SK-N-SH treated with all-trans-retinoic acid at 6 μM for 48 hours (cell line): Measurements from ENCODE around the gene APOL4.

ENCODE experiments used
- ATAC-seq: fragments of 200-7000 bp; cut with Tn5 transposase; 3 replicates; pipeline ENCODE4 v1.9.1; 2020; ENCODE audit warnings: mild to moderate bottlenecking, moderate library complexity
- BACH2 ChIP-seq: fragments of 250-450 bp; sonication (Bioruptor Pico); IDR thresholded peaks from 2 replicates; pipeline ENCODE4 v1.9.0; 2021; ENCODE audit warnings: mild to moderate bottlenecking, borderline replicate concordance
- CSDC2 ChIP-seq: fragments of 250-450 bp; sonication (Bioruptor Pico); IDR thresholded peaks from 2 replicates; pipeline ENCODE4 v1.5.0; 2020; ENCODE audit warnings: mild to moderate bottlenecking, moderate library complexity
- ESRRG ChIP-seq: fragments of 250-450 bp; sonication (Bioruptor Pico); IDR thresholded peaks from 2 replicates; pipeline ENCODE4 v1.6.1; 2021; ENCODE audit warnings: mild to moderate bottlenecking
- GLIS3 ChIP-seq: fragments of 250-450 bp; sonication (Bioruptor Pico); IDR thresholded peaks from 2 replicates; pipeline ENCODE4 v1.5.0; 2020; ENCODE audit warnings: mild to moderate bottlenecking, moderate library complexity
- ISL1 ChIP-seq: fragments of 250-450 bp; sonication (Bioruptor Pico); IDR thresholded peaks from 2 replicates; pipeline ENCODE4 v2.1.2; 2022; ENCODE audit warnings: mild to moderate bottlenecking, moderate library complexity
- OSR1 ChIP-seq: fragments of 250-450 bp; sonication (Bioruptor Pico); IDR thresholded peaks from 2 replicates; pipeline ENCODE4 v1.8.0; 2022; ENCODE audit warnings: moderate library complexity, mild to moderate bottlenecking, inconsistent platforms
- POU6F1 ChIP-seq: fragments of 250-450 bp; sonication (Bioruptor Pico); IDR thresholded peaks from 2 replicates; pipeline ENCODE4 v1.8.0; 2021; ENCODE audit warnings: low read depth, mild to moderate bottlenecking, moderate library complexity, borderline replicate concordance
- PPARA ChIP-seq: fragments of 250-450 bp; sonication (Bioruptor Pico); IDR thresholded peaks from 2 replicates; pipeline ENCODE4 v1.5.0; 2020; ENCODE audit warnings: mild to moderate bottlenecking, borderline replicate concordance
- RARB ChIP-seq: fragments of 250-450 bp; sonication (Bioruptor Pico); IDR thresholded peaks from 2 replicates; pipeline ENCODE4 v1.8.0; 2021; ENCODE audit warnings: mild to moderate bottlenecking, moderate library complexity
- SNAI2 ChIP-seq: fragments of 250-450 bp; sonication (Bioruptor Pico); IDR thresholded peaks from 2 replicates; pipeline ENCODE4 v1.5.0; 2020; ENCODE audit warnings: mild to moderate bottlenecking, moderate library complexity
- TCF4 ChIP-seq: fragments of 250-450 bp; sonication (Bioruptor Pico); IDR thresholded peaks from 2 replicates; pipeline ENCODE4 v1.8.0; 2021; ENCODE audit warnings: mild to moderate bottlenecking, moderate library complexity, borderline replicate concordance
- TOX ChIP-seq: fragments of 250-450 bp; sonication (Bioruptor Pico); IDR thresholded peaks from 2 replicates; pipeline ENCODE4 v1.8.0; 2021; ENCODE audit warnings: mild to moderate bottlenecking, moderate library complexity, borderline replicate concordance
- ZFP3 ChIP-seq: fragments of 250-450 bp; sonication (Bioruptor Pico); IDR thresholded peaks from 2 replicates; pipeline ENCODE4 v1.5.0; 2020; ENCODE audit warnings: mild to moderate bottlenecking, moderate library complexity
- ZNF565 ChIP-seq: fragments of 450-650 bp; formaldehyde crosslinking; conservative IDR thresholded peaks from 2 replicates; pipeline ENCODE4 v1.5.0; 2020; ENCODE audit warnings: low read depth, mild to moderate bottlenecking, moderate library complexity
- ZNF70 ChIP-seq: fragments of 450-650 bp; formaldehyde crosslinking; IDR thresholded peaks from 2 replicates; pipeline ENCODE4 v1.5.0; 2020; ENCODE audit warnings: mild to moderate bottlenecking, moderate library complexity
- ZNF8 ChIP-seq: fragments of 450-650 bp; formaldehyde crosslinking; IDR thresholded peaks from 2 replicates; pipeline ENCODE4 v1.5.0; 2020; ENCODE audit warnings: mild to moderate bottlenecking, moderate library complexity
- TF ChIP-seq, protein P1 (sequence below): fragments of 250-450 bp; sonication (Bioruptor Pico); IDR thresholded peaks from 2 replicates; pipeline ENCODE4 v1.5.1; 2020; ENCODE audit warnings: low read depth, mild to moderate bottlenecking, moderate library complexity
- TF ChIP-seq, protein P2 (sequence below): fragments of 250-450 bp; sonication (Bioruptor Pico); IDR thresholded peaks from 2 replicates; pipeline ENCODE4 v1.5.0; 2020; ENCODE audit warnings: mild to moderate bottlenecking, moderate library complexity
- TF ChIP-seq, protein P3 (sequence below): fragments of 250-450 bp; sonication (Bioruptor Pico); IDR thresholded peaks from 2 replicates; pipeline ENCODE4 v1.5.1; 2021; ENCODE audit warnings: mild to moderate bottlenecking, moderate library complexity

APOL4 gene

DNA sequence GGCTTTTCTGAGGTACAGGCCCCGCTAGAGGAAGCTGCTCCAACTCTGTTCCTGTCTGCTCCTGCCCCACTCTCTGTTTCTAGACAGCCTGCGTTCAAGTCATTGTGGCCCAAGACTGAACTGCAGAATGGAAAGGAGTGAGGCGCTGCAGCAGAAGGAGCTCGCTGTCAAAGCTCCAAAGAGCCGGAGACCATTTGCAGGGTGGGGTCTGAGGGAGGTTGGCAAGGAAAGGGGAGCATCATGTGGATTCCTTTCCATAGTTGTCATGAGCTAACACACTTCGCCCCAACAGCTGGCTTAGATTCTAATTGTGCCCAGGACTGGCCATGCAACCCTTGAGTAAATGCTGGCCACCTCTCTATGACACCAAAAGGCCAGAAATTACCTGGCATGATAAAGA, 18.8 kb downstream of the APOL4 start:
- TF ChIP-seq OSR1 (CRISPR knock-in tag) (no peak), GLIS3 (CRISPR knock-in tag) (no peak), RARB (CRISPR knock-in tag) (no peak), ZNF565 (CRISPR knock-in tag) (no peak), CSDC2 (CRISPR knock-in tag) (no peak), POU6F1 (CRISPR knock-in tag) (no peak), PPARA (CRISPR knock-in tag) (no peak), ISL1 (no peak), SNAI2 (no peak), ESRRG (CRISPR knock-in tag) (no peak), ZNF70 (no peak)
- TF ChIP-seq, protein P1, sequence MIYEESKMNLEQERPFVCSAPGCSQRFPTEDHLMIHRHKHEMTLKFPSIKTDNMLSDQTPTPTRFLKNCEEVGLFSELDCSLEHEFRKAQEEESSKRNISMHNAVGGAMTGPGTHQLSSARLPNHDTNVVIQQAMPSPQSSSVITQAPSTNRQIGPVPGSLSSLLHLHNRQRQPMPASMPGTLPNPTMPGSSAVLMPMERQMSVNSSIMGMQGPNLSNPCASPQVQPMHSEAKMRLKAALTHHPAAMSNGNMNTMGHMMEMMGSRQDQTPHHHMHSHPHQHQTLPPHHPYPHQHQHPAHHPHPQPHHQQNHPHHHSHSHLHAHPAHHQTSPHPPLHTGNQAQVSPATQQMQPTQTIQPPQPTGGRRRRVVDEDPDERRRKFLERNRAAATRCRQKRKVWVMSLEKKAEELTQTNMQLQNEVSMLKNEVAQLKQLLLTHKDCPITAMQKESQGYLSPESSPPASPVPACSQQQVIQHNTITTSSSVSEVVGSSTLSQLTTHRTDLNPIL (CRISPR knock-in tag) = no peak
- TF ChIP-seq, protein P2, sequence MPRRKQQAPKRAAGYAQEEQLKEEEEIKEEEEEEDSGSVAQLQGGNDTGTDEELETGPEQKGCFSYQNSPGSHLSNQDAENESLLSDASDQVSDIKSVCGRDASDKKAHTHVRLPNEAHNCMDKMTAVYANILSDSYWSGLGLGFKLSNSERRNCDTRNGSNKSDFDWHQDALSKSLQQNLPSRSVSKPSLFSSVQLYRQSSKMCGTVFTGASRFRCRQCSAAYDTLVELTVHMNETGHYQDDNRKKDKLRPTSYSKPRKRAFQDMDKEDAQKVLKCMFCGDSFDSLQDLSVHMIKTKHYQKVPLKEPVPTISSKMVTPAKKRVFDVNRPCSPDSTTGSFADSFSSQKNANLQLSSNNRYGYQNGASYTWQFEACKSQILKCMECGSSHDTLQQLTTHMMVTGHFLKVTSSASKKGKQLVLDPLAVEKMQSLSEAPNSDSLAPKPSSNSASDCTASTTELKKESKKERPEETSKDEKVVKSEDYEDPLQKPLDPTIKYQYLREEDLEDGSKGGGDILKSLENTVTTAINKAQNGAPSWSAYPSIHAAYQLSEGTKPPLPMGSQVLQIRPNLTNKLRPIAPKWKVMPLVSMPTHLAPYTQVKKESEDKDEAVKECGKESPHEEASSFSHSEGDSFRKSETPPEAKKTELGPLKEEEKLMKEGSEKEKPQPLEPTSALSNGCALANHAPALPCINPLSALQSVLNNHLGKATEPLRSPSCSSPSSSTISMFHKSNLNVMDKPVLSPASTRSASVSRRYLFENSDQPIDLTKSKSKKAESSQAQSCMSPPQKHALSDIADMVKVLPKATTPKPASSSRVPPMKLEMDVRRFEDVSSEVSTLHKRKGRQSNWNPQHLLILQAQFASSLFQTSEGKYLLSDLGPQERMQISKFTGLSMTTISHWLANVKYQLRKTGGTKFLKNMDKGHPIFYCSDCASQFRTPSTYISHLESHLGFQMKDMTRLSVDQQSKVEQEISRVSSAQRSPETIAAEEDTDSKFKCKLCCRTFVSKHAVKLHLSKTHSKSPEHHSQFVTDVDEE (CRISPR knock-in tag) = no peak
- no peak for ATAC-seq

DNA sequence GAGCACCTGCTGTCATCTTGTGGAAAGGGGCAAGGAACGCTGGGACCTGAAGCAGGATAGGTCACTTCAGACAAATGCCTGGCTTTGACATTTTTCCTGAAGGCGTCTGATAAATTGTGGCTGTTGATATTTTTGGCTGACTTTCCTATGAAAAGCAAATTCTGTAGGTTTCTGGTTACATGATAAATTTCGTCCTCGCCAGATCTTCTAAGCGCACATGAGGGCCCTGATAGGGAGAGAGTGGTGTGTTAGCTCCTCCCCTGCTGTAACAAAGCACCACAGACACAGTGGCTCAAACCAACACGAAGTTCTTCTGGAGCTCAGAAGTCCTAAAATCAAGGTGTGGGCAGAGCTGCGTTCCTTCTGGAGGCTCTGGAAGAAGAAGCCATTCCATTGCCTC, 19.6 kb downstream of the APOL4 start:
- ATAC-seq = no peak
- no peak for TF ChIP-seq ZNF70
- no peak for TF ChIP-seq BACH2 (CRISPR knock-in tag)
- no peak for TF ChIP-seq PPARA (CRISPR knock-in tag)
- TF ChIP-seq TOX = no peak
- TF ChIP-seq POU6F1 (CRISPR knock-in tag) = no peak
- TF ChIP-seq, protein P3, sequence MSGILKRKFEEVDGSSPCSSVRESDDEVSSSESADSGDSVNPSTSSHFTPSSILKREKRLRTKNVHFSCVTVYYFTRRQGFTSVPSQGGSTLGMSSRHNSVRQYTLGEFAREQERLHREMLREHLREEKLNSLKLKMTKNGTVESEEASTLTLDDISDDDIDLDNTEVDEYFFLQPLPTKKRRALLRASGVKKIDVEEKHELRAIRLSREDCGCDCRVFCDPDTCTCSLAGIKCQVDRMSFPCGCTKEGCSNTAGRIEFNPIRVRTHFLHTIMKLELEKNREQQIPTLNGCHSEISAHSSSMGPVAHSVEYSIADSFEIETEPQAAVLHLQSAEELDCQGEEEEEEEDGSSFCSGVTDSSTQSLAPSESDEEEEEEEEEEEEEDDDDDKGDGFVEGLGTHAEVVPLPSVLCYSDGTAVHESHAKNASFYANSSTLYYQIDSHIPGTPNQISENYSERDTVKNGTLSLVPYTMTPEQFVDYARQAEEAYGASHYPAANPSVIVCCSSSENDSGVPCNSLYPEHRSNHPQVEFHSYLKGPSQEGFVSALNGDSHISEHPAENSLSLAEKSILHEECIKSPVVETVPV (CRISPR knock-in tag) = no peak

DNA sequence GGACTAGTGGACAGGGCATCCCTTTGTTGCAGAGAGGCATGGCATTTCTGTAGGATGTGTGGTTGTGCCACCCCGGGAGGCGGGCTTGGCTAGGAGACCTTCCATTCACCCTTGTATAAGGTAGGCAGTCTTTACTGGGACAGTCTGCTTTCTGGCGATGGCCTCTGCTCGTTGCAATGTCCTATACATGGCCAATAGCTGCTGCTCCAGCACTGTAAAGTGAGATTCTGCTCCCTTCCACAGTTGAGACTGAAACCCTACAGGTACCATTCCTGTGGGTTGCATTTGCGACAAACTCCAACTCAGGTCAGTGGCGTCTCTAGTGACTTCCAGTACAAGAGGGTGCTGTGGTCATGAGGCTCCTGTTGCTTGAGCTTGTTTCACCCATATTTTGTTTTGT, 20.7 kb downstream of the APOL4 start:
- TF ChIP-seq ZFP3 (CRISPR knock-in tag) (no peak), TCF4 (CRISPR knock-in tag) (no peak), ZNF8 (CRISPR knock-in tag) (no peak), POU6F1 (CRISPR knock-in tag) (no peak)
- ATAC-seq = no peak
